ENCODE measurements around the gene IL12RB1.

Gene IL12RB1

DNA sequence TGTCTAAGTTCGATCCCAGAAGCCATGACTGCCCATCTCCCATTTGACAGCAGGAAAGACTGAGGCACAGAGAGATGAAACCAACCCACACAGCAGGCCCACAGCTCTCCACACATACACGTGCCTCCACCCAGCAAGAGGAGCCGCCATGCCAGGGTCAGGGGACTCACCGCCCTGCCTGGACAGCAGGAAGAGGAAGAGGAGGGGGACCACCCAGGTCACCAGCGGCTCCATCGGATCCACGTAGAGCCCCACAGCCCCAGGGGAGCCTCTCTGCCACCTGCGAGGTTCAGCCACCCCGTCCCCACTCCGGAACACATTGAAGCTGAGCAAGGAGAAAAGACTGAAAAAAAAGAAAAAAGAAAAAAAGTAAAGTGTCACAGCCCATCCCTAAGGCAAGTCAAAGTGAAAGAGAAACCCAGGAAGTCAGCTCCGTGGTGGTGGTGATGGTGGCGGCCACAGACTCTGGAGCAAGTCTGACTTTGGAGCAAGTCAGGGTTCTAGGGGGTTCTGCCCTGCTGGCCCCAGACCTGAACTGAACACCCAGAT, at the start of gene IL12RB1:
TSS of gene IL12RB1 (minus strand) at position 345 of the 549 bp plus-strand sequence. CDS start at position 234, 111 bp downstream.
- in situ Hi-C loops (cut with HindIII; ENCODE audit: low pct_ligation_motif_present, low pct_unique_long_range_greater_than_20kb, low sequenced_read_pairs): no loop called here
- peak; percentile 14 for DNase-seq

DNA sequence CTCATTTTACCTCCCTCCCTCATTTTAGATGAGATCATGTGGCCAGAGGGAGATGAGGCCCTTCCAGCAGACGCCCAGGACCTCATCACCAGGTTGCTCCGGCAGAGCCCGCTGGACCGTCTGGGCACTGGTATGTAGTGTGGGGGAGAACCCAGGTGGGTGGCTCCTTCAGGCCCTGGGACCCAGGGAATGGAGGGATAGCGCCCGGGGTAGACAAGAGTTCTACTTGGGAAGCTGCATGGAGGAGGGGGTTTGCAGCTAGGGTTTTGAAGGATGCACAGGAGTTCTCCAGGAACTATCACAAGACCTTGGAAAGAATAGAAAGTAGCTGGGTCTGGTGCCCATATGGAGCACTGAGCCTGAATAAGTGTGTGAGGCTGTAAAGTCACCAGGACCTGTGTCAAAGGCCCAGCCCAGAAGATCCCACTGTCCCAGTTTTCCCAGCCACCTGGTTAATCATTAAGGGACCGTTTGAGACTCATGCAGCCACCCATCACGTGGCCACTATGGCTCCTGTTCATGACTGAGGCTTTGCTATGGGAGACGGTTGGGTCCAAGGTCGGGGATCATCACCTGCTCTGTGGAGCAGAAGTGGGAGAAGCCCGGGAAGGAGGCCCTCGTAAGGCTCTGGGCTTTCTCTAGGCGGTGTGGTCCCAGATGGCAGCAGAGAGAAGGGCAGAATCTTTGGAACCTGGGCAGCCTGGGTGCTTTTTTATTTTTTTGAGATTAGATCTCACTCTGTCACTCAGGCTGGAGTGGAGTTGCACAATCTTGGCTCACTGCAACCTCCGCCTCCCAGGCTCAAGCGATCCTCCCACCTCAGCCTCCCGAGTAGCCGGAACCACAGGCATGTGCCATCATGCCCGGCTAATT, 49.2 kb upstream of the IL12RB1 start:
- in situ Hi-C loops (cut with HindIII; ENCODE audit: low pct_ligation_motif_present, low pct_unique_long_range_greater_than_20kb, low sequenced_read_pairs): no loop called here
- peak; percentile 50 for DNase-seq

DNA sequence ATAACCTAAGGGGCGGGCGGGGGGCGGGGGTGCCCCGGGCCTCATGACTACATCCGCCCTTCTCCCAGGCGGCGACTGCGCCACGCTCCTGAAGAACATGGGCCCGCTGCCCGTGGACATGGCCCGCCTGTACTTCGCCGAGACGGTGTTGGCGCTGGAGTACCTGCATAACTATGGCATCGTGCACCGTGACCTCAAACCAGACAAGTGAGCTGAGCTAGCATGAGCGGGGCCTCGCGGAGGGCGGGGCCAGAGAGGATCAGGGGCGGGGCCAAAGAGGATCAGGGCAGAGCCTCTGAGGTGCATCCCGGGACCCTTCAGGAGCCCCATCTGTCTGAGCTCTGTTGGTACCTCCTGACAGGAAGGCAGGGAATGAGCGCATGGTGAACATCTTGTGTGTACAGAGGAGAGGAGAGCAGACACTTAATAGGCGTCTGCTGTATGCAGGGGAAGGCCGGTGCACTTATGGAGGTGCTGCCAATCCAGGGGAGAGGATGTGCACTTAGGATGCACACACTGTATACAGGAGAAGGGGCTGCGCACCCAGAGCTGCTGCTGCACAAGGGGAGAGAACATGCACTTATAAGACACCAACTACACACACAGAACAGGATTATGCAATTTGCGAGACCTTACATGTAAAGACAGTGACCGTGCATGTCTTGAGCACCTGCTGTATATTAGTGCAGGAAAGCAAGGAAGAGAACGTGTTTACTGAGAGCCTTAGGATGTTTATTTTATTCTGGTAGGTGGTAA, 45.3 kb upstream of the IL12RB1 start:
- DNase-seq: no peak
- in situ Hi-C loops (cut with HindIII; ENCODE audit: low pct_ligation_motif_present, low pct_unique_long_range_greater_than_20kb, low sequenced_read_pairs): no loop called here

GRCh38 chr19:18130523-18131242, 43.9 kb upstream of the IL12RB1 start:
- in situ Hi-C loops (cut with HindIII; ENCODE audit: low pct_ligation_motif_present, low pct_unique_long_range_greater_than_20kb, low sequenced_read_pairs): no loop called here
- DNase-seq: no peak

- DNase-seq: no peak
- in situ Hi-C loops (cut with HindIII; ENCODE audit: low pct_ligation_motif_present, low pct_unique_long_range_greater_than_20kb, low sequenced_read_pairs): no loop called here
Measured at GRCh38 chr19:18128805-18129204, 42.1 kb upstream of the IL12RB1 start.

- DNase-seq: no peak
- in situ Hi-C loops (cut with HindIII; ENCODE audit: low pct_ligation_motif_present, low pct_unique_long_range_greater_than_20kb, low sequenced_read_pairs): no loop called here
Measured at GRCh38 chr19:18128044-18128443, 41.3 kb upstream of the IL12RB1 start.

GRCh38 chr19:18126097-18126496, 39.4 kb upstream of the IL12RB1 start:
- in situ Hi-C loops (cut with HindIII; ENCODE audit: low pct_ligation_motif_present, low pct_unique_long_range_greater_than_20kb, low sequenced_read_pairs): no loop called here
- DNase-seq: no peak

- no peak for DNase-seq
- in situ Hi-C loops (cut with HindIII; ENCODE audit: low pct_ligation_motif_present, low pct_unique_long_range_greater_than_20kb, low sequenced_read_pairs): no loop called here
Measured at GRCh38 chr19:18123819-18124218, 37.1 kb upstream of the IL12RB1 start.

DNA sequence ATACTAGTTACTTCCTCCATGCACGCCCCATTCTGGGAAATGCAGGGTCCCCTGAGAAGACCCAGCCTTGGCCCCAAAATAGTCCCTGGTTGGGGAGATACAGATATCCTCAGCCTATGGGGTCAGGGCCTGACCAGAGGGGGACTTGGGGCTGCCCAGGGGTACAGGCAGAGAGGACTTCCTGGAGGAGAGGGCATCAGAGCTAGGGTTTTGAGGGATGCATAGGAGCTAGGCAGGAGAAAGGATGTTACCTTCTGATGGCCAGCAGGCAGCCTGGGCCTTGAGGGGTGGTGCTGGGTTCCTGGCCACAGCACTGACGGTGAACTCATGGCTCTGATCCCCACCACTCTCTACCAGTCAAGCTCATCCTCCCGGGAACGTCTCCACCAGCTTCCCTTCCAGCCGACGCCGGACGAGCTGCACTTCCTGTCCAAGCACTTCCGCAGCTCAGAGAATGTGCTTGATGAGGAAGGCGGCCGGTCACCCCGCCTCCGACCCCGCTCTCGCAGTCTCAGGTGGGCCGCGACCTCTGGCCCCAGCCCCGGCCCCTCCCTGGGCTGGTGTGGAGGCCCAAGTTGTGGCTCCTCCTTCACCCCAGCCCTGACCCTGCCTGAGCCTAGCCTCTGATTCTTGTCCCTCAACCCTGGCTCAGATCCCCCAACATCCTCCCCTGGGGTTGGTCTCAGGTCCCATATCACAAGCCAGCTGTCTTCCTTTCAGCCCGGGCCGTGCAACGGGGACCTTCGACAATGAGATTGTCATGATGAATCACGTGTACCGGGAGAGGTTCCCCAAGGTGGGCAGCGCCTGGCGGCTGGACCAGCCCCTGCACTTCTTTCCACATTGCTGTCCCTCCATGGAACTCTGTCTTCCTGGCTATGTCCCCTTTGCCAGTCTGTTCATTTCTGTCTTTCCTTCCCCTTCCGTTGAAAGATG, 36.4 kb upstream of the IL12RB1 start:
- in situ Hi-C loops (cut with HindIII; ENCODE audit: low pct_ligation_motif_present, low pct_unique_long_range_greater_than_20kb, low sequenced_read_pairs): no loop called here
- no peak for DNase-seq

DNA sequence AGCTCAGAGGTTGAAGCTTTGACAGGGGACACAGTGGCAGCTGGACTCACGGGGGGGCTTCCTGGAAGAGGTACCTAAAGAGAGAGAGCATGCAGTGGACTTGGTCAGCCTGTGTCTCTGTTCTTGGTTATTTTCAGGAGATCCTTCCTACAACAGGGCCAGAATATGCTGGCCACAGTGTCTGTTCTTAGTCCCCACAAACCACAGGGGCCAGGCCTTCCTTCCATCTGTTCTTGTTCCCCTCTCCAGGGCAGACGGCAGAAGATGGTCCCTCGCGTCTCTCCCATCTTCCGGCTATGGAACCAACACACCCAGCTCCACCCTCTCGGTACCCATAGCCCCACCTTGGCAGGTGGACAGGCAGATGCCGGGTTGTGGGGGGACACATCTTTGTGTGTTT, 35.7 kb upstream of the IL12RB1 start:
- no peak for DNase-seq

GRCh38 chr19:18121166-18121565, 34.4 kb upstream of the IL12RB1 start:
- in situ Hi-C loops (cut with HindIII; ENCODE audit: low pct_ligation_motif_present, low pct_unique_long_range_greater_than_20kb, low sequenced_read_pairs): no loop called here
- DNase-seq: no peak

More for the DNA sequence above, 35.7 kb upstream of the IL12RB1 start:
- in situ Hi-C loops (cut with HindIII; ENCODE audit: low pct_ligation_motif_present, low pct_unique_long_range_greater_than_20kb, low sequenced_read_pairs): no loop called here

DNA sequence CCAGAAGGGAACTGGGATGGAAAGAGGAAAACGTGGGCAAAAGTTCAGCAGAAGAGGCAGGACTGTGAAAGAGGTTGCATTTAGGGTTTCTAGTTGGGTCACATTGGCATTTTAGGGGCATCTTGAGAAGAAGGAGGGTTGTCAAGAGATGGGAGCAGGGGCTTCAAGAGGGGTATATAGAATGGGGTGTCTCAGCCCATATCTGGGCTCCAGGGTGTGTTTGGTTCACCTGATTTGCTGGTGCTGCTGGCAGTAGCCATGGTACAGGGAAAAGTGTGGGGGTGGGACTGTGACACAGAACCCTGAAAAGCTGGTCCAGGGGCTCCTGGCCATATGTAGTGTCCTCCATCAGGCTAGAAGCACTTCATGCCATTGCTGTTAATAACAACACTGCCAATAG, 33.4 kb upstream of the IL12RB1 start:
- in situ Hi-C loops (cut with HindIII; ENCODE audit: low pct_ligation_motif_present, low pct_unique_long_range_greater_than_20kb, low sequenced_read_pairs): no loop called here
- no peak for DNase-seq

DNA sequence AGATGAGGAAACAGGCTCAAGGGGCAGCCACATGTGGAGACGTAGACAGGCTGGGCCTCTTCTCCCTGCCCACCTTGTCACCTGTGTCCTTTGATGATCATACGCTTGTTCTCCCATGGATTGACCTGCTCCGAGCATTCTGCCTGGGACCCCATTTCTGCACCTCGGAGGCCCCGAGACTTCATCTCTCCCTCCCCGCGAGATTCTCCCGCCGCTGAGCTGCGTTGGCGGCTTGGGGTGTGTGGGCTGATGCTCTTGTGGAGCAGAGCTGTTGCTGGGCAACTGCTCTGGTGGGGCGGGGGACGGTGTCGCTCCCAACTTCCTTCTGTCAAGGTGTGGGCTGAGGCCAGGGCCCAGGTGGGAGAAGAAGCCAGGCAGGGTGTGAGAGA, 33.0 kb upstream of the IL12RB1 start:
- no peak for DNase-seq
- in situ Hi-C loops (cut with HindIII; ENCODE audit: low pct_ligation_motif_present, low pct_unique_long_range_greater_than_20kb, low sequenced_read_pairs): no loop called here

- in situ Hi-C loops (cut with HindIII; ENCODE audit: low pct_ligation_motif_present, low pct_unique_long_range_greater_than_20kb, low sequenced_read_pairs): no loop called here
Measured at GRCh38 chr19:18119013-18119716, 32.4 kb upstream of the IL12RB1 start.

DNA sequence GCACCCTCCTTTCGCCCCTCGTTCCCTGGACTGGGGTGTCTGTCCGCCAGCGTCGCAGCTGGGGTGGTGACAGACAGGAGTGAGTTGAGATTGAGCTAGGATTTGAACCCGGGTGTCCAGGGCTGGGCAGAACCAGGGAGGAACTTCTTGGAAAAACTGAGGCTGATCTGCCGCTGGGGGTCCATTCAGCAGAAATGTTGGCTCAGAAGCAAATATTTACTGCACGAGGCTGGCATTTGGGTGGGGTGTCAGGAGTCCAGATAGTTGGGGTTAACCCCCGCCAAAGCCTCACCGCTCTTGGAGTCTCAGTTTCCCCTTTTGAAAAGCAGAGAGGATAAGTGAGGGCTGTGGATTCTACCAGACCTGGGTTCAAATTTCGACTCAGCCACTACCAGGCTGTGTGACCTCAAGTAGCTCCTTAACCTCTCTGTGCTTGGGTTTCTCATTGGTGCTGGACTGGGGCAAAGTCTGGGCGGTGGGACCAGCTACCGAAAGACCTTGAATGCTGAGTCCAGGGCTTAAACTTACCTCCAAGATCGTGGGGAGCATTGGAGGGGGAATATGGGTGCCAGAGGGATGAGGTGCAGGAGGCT, 31.8 kb upstream of the IL12RB1 start:
- in situ Hi-C loops (cut with HindIII; ENCODE audit: low pct_ligation_motif_present, low pct_unique_long_range_greater_than_20kb, low sequenced_read_pairs): no loop called here
- DNase-seq: no peak

More at GRCh38 chr19:18119013-18119716, 32.4 kb upstream of the IL12RB1 start:
- no peak for DNase-seq

DNA sequence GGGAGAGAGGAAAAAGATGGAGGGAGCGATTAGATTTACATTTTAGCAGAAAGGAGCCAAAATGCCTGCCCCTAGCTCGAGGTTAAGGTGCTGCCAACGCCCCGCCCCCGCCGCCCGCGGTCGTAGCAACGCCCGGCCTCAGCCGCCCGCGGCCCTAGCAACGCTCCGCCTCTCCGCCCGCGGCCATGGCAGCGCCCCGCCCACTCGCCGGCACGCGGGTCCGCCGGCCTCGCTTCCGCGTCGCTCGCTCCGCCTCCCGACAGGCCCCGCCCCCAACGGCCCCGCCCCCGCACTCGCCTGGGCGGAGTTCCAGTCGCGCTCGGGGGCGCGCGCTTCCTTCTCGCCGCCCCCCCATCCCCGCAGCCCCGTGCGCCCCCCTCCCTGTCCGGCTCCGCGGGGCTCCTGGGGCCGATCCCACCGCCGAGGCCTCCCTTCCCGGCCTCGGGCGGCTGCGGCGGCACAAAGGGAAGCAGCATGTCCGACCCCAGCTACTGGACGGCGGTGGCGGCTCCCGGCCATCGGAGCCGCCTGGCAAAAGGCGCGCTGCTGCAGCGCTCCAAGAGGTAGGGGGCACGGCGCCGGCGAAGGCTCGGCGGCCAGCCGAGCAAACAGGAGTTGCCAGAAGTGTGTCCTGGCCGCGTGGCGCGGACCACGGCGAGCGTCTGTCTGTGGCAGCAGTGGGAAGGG, 31.1 kb upstream of the IL12RB1 start:
- in situ Hi-C loops (cut with HindIII; ENCODE audit: low pct_ligation_motif_present, low pct_unique_long_range_greater_than_20kb, low sequenced_read_pairs): no loop called here
- peak; percentile 81 for DNase-seq

DNA sequence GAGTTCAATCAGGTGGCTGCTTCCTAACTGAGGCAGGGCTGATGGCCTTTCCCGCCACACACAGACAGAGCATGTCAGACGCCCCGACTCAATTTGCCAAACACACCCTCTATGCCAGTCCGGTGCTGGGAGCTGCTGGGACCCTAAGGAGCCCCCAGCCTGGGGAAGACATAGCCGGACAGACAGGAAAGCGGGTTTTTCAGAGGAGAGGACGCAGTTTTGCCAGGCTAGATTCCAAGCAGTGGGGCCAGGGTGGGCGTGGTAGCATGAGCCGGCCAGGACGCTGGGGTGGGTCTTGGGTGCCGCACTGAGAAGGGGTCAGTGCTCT, 30.6 kb upstream of the IL12RB1 start:
- in situ Hi-C loops (cut with HindIII; ENCODE audit: low pct_ligation_motif_present, low pct_unique_long_range_greater_than_20kb, low sequenced_read_pairs): no loop called here
- no peak for DNase-seq

All from ACHN (cell line).